ENCODE results near the gene PAXIP1. TPM values are rescaled to one million over a fixed set of nuclear protein-coding genes. Genes with fewer than 3 reads are reported as not detected.

The PAXIP1 gene
- total RNA-seq, 2 experiments from 2014 or later: 6.4 to 6.7 TPM

GRCh38 chr7:154931906-154932305 is 71.0 kb downstream of the PAXIP1 start:
- CTCF ChIA-PET: interaction anchor here (1.0 kb wide), 1 partner anchor 413 kb away, joined by 4 read pairs; no protein-coding TSS in a partner anchor
- intact Hi-C loops (cut with DNase I, micrococcal nuclease): no loop called here
- Histone ChIP-seq H3K9me3 (ENCODE audit: control insufficient read depth in 1 of 2, insufficient read depth in 1 of 2, low read length in 2 of 2) (peaks cover 9 to 10% of the 10 kb centered on the region in 2 experiments), H3K4me1 (ENCODE audit: insufficient read depth, low read length) (peaks cover 25% of the 10 kb centered on the region), H3K36me3 (ENCODE audit: insufficient read depth, low read length) (peaks cover 11% of the 10 kb centered on the region), H3K27me3 (ENCODE audit: control insufficient read depth in 1 of 2, insufficient read depth in 2 of 2, low read length in 2 of 2) (no peaks in the 10 kb centered on the region), H3K4me3 (ENCODE audit: low read length) (no peak overlapping the region), H3K27ac (ENCODE audit: low read depth in 1 of 2, low read length in 2 of 2) (no peak overlapping the region)
- peaks cover 5% of the 10 kb centered on the region for H3K9me3 Mint-ChIP-seq
- POLR2A ChIA-PET: interaction anchor here (1.2 kb wide), 1 partner anchor 365 kb away, joined by 4 read pairs; the partner anchor contains the start of gene INSIG1
- H3K4me1 Mint-ChIP-seq (ENCODE audit: low read depth): peaks cover 44% of the 10 kb centered on the region
- no peaks in the 10 kb centered on the region for H3K27me3 Mint-ChIP-seq
- TF ChIP-seq CTCF (IDR thresholded peaks at IDR 0.05): no peak
- no peak for DNase-seq
- H3K27ac Mint-ChIP-seq: no peak overlapping the region
- H3K36me3 Mint-ChIP-seq (ENCODE audit: low read depth): peaks cover 57% of the 10 kb centered on the region
- H3K4me3 Mint-ChIP-seq: peak overlapping the region; percentile 18
- ATAC-seq (ENCODE audit: poor library complexity): no peak

- no peaks in the 10 kb centered on the region for H3K9me3 Mint-ChIP-seq
- Histone ChIP-seq H3K27ac (ENCODE audit: low read depth in 1 of 2, low read length in 2 of 2) (peak overlapping the region; percentile 75 to 88), H3K9me3 (ENCODE audit: control insufficient read depth in 1 of 2, insufficient read depth in 1 of 2, low read length in 2 of 2) (peaks cover 3 to 4% of the 10 kb centered on the region in 2 experiments), H3K4me1 (ENCODE audit: insufficient read depth, low read length) (peaks cover 25% of the 10 kb centered on the region), H3K4me3 (ENCODE audit: low read length) (peak overlapping the region; percentile 80), H3K36me3 (ENCODE audit: insufficient read depth, low read length) (peaks cover 11% of the 10 kb centered on the region), H3K27me3 (ENCODE audit: control insufficient read depth in 1 of 2, insufficient read depth in 2 of 2, low read length in 2 of 2) (no peaks in the 10 kb centered on the region)
- H3K36me3 Mint-ChIP-seq (ENCODE audit: low read depth): peaks cover 33% of the 10 kb centered on the region
- no peaks in the 10 kb centered on the region for H3K27me3 Mint-ChIP-seq
- ATAC-seq (ENCODE audit: poor library complexity) (no peak), DNase-seq (peak in 1 of 14 experiments; percentile 2)
- ChIA-PET POLR2A (interaction anchor here (2.0 to 3.5 kb wide), 3 partner anchors 15 to 369 kb away, joined by 15 to 56 read pairs (median 29); partner anchors contain the start of genes INSIG1 and PAXIP1), CTCF (interaction anchor here (0.7 to 4.3 kb wide), 4 partner anchors 23 to 416 kb away, joined by 3 to 47 read pairs (median 16); partner anchors contain the start of gene PAXIP1)
- intact Hi-C loops (cut with DNase I, micrococcal nuclease): loop anchor here (2.0 to 10.0 kb wide), 8 partner anchors 263 to 1963 kb away; partner anchors contain the start of genes LMBR1 (in 1 of the 2) and RBM33 (in 1 of the 2)
- no peak for TF ChIP-seq CTCF (IDR thresholded peaks at IDR 0.05)
- H3K4me3 Mint-ChIP-seq: peak overlapping the region; percentile 93
- peaks cover 40% of the 10 kb centered on the region for H3K4me1 Mint-ChIP-seq (ENCODE audit: low read depth)
- peak overlapping the region; percentile 96 for H3K27ac Mint-ChIP-seq
Observed at GRCh38 chr7:154929006-154929726, 73.8 kb downstream of the PAXIP1 start.

GRCh38 chr7:154928136-154929005 is 74.6 kb downstream of the PAXIP1 start:
- no peaks in the 10 kb centered on the region for H3K9me3 Mint-ChIP-seq
- Histone ChIP-seq H3K9me3 (ENCODE audit: control insufficient read depth in 1 of 2, insufficient read depth in 1 of 2, low read length in 2 of 2) (no peaks in the 10 kb centered on the region), H3K4me3 (ENCODE audit: low read length) (peak overlapping the region; percentile 80), H3K36me3 (ENCODE audit: insufficient read depth, low read length) (peaks cover 4% of the 10 kb centered on the region), H3K4me1 (ENCODE audit: insufficient read depth, low read length) (peaks cover 25% of the 10 kb centered on the region), H3K27me3 (ENCODE audit: control insufficient read depth in 1 of 2, insufficient read depth in 2 of 2, low read length in 2 of 2) (no peaks in the 10 kb centered on the region), H3K27ac (ENCODE audit: low read depth in 1 of 2, low read length in 2 of 2) (peak overlapping the region; percentile 75 to 88)
- ATAC-seq (ENCODE audit: poor library complexity) (peak; percentile 82), DNase-seq (peak in 11 of 14 experiments; percentile 9 to 97 (median 35))
- H3K4me1 Mint-ChIP-seq (ENCODE audit: low read depth): peaks cover 40% of the 10 kb centered on the region
- no peaks in the 10 kb centered on the region for H3K27me3 Mint-ChIP-seq
- H3K36me3 Mint-ChIP-seq (ENCODE audit: low read depth): peaks cover 25% of the 10 kb centered on the region
- H3K4me3 Mint-ChIP-seq: peak overlapping the region; percentile 93
- peak overlapping the region; percentile 96 for H3K27ac Mint-ChIP-seq
- CTCF ChIA-PET: interaction anchor here (1.2 to 4.3 kb wide), 13 partner anchors 13 to 840 kb away, joined by 3 to 47 read pairs (median 5); partner anchors contain the start of gene PAXIP1
- intact Hi-C loops (cut with DNase I, micrococcal nuclease): loop anchor here (1.0 to 10.0 kb wide), 12 partner anchors 25 to 1964 kb away; partner anchors contain the start of genes LMBR1 (in 1 of the 2), PAXIP1 (in 1 of the 2) and RBM33 (in 1 of the 2)
- POLR2A ChIA-PET: interaction anchor here (0.7 to 3.5 kb wide), 12 partner anchors 14 to 716 kb away, joined by 3 to 56 read pairs (median 6); partner anchors contain the start of genes INSIG1, PAXIP1 and RBM33
- TF ChIP-seq CTCF (IDR thresholded peaks at IDR 0.05): no peak
